Stimulated activated CD4-positive, alpha-beta T cell treated with anti-CD3 and anti-CD28 coated beads, TNF-alpha, amount 100 ng/mL, for 4 hours (primary cell): ENCODE results near the gene NBAS.
"Not testable (repeated sequence)": the region's sequence is repeated elsewhere in the genome, so short reads cannot be mapped to it uniquely, and the experiment has no call there.

Experiments used
- DNase-seq, 3 experiments: peaks; one replicate each; pipeline ENCODE4 v3.0.0-alpha.2; 2020; ENCODE audit warnings: low read depth in 3 of 3

The NBAS gene

DNA sequence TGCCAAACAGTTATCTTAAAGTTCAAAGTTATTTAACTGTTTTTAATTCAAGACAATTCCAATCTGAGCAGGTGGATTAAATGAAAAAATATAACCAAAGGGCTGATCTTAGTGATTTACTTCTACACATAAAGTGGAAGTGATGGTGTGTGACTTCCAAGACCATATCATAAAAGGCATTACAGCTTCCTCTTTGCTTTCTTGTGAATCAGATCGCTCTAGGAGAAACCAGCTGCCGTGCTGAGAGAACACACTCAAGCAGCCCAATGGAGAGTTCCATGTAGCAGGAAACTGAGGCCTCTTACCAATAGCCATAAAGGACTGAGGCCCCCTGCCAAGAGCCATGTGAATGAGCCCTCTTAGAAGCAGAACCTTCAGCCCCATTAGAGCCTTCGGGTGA, 197.4 kb downstream of the NBAS start:
- no peak for DNase-seq

DNA sequence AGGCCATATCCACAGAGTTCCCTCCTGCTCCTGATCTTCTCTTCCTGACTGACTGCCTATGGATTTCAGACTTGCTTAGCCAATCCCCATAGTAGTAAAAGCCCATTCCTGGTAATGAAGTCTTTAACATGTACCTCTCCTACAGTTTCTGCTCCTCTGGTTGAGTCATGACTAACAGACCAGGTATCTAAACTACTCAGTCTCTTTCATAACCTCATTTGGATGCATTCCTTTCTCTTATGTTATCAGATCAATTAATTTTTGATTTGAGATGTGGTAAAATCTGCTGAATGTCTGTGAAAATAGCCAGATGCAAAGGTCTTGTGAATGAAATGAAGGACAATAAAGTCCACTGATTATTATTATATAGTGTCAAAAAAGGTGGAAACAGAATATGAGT, 198.0 kb downstream of the NBAS start:
- no peak for DNase-seq

DNA sequence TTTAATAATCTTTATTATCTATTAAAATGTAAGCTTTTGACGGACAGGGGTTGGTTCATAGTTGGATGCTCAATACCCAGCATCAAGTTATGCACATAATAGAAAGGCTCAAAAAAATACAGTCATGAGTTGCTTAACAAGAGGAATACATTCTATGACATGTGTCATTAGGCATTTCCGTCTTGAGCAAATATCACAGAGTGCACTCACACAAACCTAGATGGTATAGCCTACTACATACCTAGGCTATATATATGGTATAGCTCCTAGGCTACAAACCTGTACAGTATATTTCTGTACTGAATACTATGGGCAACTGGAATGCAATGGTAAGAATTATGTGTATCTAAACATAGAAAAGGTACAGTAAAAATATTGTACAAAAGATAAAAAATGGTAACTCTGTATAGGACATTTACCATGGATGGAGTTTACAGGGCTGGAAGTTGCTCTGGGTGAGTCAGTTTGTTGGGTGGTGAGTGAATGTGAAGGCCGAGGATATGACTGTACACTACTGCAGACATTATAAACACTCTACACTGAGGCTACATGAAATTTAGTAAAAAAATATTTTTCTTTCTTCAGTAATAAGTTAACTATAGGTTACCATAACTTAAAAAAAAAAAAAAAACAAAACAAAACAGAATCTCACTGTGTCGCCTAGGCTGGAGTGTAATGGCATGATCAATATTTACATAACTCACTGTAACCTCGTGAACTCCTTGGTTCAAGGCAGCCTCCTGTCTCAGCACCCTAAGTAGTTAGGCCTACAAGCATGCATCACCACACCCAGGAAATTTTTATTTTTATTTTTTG, 201.2 kb downstream of the NBAS start:
- no peak for DNase-seq

DNA sequence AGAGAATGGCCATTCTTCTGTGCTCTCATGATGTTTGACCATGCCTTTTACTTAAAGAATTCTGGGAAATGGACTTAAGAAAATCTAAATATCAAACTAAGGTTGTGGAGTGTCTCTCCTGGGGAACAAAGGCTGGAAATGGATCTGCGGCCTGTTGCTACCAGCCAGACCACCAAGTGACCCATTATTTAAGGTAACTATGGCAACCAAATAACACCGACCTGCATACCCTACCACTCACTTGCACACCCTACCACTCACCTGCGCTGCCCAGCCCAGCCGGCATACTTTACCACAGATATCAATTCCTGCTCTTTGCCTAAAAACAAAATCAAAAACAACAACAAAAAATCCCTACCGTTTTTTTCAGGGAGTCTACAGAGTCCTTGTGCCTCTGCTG, 203.2 kb downstream of the NBAS start:
- DNase-seq = no peak

DNA sequence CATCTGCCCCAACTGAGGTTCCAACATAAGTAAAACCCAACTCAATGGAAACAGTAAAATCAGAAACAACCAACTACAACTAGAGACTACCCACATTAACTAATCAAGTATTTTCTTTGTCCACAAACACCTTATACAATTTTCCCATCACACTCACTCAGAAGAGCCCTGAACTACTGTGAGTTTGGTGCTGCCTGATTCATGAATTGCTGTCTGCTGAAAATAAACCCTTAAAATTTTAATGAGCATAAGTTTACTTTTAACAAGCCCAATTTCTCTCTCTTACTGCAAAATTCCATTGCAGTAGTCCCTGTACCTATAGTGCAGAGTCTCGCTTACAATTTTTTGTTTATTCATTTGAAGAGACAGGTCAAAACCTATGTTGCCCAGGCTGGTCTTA, 203.9 kb downstream of the NBAS start:
- DNase-seq = no peak

DNA sequence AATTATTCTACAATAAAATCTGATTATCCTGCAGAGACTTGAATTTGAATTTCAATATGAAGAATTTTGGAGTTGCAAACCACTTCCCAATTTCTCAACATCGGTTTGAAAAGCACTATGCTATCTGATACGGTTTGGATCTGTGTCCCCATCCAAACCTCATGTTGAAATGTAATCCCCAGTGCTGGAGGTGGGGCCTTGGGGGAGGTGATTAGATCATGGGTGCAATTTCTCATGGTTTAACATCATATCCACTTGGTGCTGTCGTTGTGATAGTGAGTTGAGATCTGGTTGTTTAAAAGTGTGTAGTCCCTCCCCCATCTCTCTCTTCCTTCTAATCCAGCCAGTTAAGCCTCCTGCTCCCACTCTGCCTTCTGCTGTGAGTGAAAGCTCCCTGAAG, 205.7 kb downstream of the NBAS start:
- no peak for DNase-seq

DNA sequence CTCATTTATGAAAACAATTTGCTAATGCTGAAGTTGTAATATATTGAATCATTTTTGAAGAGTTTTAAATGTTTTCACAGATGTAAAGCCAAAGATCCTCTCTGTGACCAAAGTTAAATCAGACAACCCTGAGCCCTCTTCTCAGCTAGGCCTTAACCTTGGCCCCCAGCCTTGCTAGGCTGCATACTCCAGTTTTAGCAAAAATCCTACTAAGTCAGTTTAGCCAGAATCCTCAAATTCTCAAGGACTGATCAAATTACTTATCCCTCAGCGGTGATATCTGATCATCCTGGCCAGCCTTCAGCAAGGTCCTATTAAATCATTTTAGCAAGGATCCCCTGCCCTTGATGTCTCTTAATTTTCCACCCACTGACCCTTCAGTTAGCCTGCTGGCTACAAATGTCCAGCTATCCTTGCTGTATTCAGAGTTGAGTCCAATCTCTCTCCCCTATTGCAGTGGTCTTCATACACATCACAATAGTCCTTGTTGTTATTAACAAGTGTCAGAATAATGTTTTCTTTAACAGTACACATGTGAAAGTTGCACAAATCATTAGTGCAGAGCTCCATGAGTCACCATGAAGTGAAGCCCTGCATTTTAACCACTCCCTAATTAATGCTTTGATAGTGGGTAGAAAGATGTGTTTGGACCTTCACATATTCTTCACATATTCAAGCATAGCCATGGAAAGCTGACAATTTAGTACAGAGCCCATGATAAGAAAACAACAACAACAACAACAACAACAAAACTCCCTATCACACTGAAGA, 206.4 kb downstream of the NBAS start:
- DNase-seq = no peak

DNA sequence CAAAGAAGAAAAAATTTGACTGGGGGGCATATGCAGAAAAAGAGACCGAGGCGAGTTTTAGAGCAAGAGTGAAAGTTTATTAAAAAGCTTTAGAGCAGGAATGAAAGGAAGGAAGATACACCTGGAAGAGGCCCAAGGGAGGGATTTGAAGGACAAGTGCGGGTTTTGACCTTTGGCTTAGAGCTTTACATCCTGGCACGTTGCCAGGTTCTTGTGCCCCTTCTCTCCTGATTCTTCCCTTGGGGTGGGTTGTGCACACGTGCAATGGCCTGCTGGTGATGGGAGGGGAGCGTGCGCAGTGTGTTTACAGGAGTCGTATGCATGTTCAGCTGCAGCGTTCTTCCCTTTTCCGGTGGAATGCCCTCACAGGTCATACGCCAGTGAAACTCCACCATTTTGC, 208.8 kb downstream of the NBAS start:
- no peak for DNase-seq

DNA sequence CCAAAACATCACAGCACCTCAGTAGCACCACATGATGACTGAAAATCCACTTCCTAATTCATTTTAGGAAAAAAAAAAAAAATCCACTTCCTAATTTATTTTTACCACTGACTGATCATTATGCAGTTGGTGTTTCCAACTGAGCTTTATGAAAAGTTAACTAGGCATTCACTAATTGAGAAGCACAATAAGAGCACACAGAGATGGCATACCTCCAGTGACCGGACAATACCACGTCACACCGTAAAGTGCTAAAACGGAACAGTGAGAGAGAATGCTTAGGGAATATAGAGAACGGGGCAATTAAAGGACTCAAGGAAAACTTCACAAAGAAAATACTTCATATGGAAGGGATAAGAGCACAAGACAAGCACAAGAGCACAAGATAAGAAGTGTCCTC, 212.5 kb downstream of the NBAS start:
- no peak for DNase-seq

DNA sequence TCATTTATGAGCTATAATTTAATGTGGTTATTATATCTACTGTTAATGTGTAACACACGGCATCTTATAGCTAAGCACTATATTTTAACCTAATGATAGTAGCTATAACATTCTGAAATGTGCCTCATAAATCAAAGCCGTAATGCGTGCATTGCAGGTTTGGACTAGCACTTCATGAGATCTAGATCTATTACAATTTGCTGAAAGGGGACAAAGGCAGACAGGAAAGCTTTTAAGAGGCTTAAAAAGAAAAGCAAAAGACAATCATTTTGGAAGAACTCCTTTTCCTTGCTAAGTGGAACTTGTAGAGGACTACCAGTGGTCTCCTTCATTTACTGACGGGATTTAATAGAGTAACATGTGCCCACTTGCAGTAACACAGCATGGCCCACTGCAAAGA, 213.1 kb downstream of the NBAS start:
- DNase-seq = no peak

DNA sequence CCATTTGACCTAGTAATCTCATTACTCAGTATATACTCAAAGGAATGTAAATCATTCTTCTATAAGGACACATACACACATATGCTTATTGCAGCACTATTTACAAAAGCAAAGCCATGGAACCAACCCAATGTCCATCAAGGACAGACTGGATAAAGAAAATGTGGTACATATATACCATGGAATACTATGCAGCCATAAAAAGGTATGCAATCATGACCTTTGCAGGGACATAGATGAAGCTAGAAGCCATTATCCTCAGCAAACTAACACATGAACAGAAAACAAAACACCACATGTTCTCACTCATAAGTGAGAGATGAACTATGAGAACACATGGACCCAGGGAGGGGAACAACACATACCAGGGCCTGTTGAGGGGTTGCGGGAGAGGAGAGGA, 214.5 kb downstream of the NBAS start:
- no peak for DNase-seq

DNA sequence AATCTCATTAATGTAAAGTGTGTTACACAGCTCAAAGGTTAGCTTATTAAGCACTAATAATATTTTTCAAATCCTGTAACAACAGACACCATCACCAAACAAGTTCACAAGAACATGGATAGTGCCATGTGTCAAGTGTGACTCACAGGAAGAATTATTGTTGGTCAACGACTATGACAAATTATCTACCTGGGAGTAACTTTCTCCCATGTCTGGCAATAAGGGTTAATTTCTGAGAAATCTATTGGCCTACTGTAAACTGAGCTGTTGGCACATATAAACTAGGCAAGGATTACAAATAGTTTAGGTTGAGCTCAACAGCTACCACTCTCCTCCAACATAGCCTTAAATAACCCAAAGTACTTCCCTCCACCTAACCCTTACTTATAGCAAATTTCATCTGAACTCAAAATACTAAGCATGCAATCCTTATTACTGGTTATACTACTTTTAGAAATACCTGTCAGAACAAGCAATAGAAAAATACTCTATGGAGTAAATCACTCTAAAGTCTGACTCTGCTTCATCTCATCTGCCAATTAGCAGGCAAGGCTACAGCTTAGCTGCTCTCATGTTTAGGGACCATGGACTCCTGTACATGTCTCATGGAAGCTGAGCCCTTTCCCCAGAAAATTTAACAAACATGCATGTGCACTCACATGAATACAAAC, 223.0 kb downstream of the NBAS start:
- no peak for DNase-seq

DNA sequence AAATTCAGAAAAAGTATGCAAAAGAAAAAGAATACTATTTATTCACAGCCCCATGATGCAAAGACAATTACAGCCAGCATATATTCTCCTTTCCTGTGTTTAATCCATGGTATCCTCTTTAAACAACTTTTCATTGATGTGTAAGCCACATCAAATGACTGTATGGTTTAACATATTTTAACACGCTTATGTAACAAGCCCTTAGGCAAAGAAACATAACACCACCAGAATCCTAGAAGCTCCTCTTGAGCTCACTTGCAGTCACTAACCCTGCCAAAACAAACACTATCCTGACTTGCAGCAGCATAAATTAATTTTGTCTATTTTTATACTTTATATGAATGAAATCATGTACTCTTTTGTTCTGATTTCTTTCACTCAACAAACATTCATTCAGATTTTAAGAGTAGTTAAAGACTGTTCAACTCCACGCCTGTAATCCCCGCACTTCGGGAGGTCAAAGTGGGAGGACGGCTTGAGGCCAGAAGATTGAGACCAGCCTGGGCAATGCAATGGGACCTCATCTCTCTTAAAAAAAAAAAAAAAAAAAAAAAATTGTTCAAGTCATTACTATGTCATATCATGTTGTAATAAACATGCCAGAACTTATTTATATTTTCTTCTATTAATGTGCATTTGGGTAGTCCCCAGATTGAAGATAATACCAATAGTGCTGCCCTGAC, 226.3 kb downstream of the NBAS start:
- DNase-seq = no peak

DNA sequence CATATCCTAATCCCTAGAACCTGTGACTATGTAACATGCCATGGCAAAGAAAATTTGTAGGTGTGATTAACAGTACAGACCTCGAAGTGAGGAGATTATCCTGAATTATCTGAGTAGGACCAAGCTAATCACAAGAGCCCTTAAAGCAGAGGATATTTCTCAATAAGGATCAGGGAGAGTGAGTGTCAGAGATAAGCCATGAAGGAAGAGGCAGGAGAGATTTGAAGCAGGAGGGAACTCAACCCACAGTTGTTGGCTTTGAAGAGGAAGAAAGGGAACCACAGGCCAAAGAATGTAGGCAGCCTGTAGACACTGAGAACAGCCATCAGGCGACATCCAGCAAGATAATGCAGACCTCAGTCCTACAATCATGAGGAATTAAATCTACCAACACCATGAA, 229.3 kb downstream of the NBAS start:
- no peak for DNase-seq

DNA sequence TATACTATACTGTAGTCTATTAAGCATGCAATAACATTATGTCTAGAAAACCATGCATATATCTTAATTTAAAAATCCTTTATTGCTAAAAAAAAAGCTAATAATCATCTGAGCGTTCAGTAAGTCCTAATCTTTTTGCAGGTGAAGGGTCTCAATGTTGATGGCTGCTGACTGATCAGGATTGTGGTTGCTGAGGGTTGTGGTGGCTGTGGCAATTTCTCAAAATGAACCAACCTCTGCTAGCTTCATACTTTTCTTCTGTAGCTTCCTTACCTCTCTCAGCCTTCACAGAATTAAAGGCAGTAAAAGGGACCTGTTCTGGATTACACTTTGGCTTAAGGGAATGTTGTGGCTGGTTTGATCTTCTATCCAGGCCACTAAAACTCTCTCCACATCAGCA, 235.8 kb downstream of the NBAS start:
- no peak for DNase-seq

DNA sequence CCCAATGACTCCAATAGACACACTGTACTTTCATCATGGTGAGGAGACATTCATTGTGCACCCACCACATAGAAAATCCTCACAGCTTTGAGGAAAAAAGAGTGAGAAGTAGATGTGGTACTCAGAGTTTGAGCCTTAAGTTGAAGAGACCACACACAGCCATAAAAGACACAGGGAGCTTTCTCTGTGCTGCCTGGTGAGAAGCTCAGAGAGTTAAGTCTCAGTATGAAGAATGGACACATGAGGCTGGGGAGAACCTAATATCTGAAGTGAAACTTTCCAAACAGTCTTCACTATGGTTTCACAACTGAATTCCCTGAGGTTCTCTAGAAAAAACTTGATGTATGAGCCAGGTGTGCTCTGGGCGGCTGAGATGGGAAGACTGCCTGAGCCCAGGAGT, 237.9 kb downstream of the NBAS start:
- DNase-seq = no peak

DNA sequence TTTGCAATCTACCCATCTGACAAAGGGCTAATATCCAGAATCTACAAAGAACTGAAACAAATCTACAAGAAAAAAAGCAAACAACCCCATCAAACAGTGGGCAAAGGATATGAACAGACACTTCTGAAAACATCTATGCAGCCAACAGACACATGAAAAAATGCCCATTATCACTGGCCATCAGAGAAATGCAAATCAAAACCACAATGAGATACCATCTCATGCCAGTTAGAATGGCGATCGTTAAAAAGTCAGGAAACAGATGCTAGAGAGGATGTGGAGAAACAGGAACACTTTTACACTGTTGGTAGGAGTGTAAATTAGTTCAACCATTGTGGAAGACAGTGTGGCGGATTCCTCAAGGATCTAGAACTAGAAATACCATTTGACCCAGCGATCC, 239.7 kb downstream of the NBAS start:
- DNase-seq = not testable (repeated sequence)

DNA sequence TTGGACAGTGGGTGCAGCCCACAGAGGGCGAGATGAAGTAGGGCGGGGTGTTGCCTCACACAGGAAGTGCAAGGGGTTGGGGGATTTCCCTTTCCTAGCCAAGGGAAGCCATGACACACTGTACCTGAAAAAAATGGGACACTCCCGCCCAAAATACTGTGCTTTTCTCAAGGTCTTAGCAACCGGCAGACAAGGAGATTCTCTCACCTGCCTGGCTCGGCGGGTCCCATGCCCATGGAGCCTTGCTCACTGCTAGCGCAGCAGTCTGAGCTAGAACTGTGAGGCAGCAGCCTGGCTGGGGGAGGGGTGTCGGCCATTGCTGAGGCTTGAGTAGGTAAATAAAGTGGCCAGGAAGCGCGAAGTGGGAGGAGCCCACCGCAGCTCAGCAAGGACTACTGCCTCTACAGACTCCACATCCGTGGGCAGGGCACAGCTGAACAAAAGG, 244.7 kb downstream of the NBAS start:
- DNase-seq = no peak

DNA sequence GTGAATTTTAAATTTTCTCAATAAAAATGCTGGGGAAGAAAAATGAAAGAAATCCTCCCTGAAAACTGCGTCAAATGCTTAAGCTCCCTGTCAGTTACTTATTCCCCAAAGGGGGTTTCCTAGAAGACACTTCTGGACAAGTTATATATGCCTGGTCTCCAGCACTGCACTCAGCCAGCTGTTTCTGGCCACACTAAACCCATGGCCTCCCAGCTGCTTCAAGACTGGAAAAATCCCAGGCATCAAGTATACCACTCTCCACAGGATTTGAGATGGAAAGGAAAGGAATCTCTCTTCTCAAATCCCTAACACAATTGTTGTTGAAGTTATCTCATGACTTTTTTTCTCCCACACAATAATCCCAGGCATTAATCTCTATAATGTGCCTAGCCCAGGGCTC, 245.7 kb downstream of the NBAS start:
- DNase-seq = no peak

DNA sequence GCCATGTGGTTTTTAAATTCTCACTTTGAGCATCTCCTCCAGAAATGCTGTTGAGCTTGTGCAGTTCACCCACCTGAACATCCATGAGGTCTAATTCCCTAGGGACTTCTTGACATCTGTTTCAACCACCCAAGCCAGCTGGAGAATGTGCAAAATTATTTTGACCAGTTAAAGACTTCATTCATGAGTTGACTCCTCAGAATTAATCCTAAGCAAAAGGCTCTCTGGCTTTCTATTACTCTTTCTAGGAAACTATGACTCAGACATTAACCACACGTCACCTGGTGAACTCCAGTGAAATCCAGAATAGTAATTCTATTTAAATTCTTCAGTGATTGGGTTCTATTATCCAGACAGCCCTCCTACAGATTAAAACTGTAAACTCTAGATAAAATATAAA, 247.5 kb downstream of the NBAS start:
- no peak for DNase-seq

DNA sequence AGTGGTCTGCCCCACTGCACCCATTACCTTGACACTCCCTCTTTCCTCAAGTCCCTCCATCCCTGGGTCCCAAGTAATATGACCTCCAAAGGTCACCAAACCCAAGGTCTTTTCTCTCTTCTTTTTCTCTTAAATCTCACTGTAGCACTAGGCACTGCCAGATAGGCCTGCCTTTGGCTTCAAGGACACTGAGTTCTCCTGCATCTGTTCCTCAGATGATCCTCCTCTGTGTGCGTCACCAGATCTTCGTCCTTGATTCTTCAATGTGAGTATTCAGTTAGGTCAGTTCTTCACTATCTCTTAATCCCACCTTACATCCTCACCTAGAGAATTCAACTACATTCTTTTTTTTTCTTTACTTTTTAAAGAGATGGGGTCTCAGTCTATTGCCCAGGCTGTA, 249.2 kb downstream of the NBAS start:
- DNase-seq = no peak

DNA sequence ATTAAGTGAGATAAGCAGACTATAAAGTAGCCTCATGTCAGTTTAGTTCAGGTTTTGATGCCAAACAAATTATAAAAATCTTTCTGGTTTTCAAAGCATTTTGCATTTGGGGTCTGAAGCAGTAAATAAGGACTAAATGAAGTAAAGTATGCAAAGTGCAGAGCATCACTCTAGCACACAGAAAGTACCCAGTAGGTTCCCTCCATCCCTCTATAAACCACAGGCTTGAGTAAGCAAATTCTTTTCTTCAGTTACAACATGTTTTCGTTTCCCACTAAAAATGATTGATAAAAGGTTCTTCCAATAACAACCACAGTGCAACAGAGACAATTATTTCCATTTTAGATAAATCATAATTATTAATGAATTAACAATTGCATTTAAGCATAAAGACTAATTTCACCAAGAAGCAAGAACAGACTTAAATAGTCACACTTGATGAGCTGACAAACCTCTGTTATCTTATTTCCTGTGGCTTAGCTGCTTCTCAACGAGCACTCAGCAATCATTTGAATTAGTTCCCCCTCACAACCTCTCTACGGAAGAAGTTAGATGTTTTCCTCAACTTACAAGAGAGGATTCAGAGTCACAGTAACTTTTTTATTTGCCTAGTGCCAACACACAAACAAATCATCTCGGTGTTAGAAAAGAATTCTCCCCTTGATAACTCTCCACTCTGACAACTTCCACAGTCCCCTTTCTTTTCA, 249.8 kb downstream of the NBAS start:
- DNase-seq = no peak
